Skeletal muscle cell (primary cell): Measurements from ENCODE around the gene HOXA1.

Source experiments
- DNase-seq: peaks from one replicate; pipeline ENCODE4 v3.0.0-alpha.2; 2010; ENCODE audit warnings: low read depth
- H3K4me3 ChIP-seq: 2 replicates; pipeline ENCODE4 v1.5.1; 2011; ENCODE audit warnings: low read depth, mild to moderate bottlenecking, control low read depth, low read length, moderate library complexity

Gene HOXA1

DNA sequence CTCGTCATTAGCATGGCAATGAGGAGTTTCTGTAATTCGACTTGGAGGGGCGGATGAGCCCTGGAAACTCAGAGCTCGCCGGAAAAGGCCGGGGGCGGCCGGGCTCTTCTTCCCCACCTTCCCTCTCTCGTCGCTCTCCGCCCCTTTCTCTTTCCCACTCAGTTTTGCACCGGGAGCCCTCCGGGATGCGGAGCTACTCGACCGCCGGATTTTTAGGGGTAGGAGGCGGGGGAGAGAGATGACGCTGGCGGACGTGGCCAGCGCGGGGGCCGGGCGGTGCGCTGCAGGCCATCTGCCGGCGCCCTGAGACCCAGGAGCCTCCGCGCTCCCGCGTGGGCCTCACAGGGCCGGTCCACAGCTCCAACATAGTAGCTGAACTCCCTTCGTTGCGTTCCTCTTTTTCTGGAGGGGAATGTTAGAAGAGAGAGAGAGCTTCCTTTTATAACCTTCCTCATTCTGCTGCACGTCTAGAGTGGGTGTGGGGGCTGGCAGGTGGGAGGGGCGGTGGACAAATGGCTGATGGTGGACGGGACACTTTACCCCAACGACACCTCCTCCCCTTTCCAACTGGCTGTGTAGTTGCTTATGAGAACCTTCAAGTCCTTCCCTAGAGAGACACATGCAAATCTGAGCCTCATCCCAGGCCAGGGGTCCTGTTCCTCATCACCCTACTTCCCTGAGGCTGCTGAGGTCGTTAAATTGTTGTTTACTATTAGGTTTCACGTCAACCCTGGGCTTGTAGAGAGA is 1.1 kb upstream of the HOXA1 start:
- no peak for DNase-seq
- H3K4me3 ChIP-seq, result peak overlapping the region; percentile 89

DNA sequence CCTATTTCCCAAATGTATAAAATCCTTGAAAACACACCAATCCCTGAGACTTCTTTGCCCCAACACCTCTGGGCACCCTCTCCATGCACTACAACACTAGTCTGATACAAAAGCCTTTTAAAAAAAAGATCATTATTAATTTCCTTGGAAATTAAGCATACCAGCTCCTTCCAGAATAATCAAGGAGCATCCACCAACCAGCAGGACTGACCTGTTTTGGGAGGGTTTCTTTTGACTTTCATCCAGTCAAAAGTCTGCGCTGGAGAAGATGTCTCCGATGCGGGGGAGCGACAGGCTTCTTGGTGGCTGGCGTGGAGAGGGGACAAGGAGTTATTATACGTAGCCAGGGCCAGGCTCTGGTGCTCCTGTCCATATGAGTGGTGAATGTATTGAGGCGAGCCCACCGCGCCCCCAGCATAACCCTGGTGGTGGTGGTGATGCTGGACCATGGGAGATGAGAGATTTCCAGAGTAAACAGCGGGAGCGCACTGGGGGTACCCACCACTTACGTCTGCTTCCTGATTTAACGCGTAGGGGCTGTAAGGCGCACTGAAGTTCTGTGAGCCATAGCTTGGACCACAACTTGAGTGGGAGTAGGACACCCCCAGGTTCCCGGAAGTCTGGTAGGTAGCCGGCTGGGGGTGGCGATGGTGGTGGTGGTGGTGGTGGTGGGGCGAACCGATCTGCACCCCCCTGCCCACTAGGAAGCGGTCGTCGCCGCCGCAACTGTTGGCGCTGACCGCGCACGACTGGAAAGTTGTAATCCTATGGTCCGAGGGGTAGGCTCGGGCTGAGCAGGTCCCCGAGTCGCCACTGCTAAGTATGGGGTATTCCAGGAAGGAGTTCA is 527 bp downstream of the HOXA1 start:
- DNase-seq, result no peak
- peak overlapping the region; percentile 89 for H3K4me3 ChIP-seq

DNA sequence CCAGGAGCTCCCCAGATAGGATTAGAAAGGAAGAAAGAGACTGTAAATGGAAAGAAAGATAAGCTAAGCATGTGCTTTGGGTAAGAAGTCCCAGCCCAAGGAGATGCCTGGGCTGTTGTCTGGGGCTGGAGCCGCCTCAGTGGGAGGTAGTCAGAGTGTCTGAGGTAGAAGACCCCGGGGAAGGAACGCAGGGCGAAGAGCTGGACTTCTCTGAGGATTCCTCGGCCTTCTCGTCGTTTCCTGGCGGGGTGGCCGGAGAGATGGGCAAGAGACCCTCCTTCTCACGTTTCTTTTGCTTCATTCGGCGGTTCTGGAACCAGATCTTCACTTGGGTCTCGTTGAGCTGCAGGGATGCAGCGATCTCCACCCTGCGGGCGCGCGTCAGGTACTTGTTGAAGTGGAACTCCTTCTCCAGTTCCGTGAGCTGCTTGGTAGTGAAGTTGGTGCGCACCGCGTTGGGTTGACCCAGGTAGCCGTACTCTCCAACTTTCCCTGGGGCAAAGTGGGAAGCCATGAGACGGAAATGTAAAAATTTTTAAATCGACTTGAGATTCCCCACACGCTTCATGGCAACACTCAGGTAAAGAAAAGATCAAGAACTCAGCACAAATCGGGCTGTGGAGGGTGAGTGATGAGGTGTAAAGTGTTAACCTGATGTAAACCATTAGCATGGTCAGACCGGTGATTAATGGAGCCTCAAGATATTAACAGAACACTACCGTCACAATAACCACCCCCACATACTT is 1.3 kb downstream of the HOXA1 start:
- no peak for DNase-seq
- peak overlapping the region; percentile 89 for H3K4me3 ChIP-seq

DNA sequence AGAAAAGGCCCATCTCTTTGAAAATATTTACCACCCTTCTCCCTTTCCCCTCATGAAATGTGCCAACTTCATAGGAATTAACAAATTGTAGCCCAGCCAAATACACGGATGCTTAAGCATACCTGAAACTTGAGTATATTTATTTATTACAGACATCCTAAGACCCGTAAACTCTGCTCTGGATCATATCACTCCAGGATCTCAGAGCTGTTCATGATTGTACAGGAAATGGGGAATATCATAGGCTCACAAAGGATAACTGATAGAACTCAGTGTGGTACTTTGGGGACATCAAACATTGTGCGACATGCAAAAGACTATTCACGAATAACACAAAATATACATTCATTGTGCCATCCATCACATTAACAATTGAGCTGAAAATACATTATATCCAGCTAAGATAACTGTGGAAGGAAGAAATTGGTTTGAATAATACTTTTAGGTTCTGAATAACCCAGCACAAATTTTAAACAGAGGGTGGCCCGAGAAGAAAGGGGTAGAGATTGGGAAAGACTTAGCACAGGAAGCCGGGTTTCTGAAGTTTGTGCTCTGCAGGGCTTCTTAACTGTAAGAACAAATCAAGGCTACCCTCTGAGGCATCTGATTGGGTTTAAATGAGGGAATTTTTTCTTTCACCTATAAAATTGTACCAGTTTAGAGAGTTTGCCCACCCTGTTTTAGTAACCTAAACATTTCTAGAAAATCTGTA is 2.5 kb downstream of the HOXA1 start:
- DNase-seq, result no peak
- no peak overlapping the region for H3K4me3 ChIP-seq

DNA sequence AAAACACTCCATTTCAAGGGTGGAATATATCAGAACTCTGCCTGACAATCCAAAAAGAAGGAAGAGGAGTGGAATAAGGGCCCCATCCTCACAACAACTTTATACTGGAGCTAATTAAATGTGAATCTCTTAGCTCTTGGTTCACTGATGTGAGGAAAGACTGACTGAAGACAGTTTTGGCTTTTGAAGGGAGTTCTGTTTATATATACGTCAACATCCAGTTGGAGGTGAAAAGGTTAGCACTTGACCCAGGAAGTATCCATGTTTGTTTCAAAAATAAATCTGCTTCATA is 3.0 kb downstream of the HOXA1 start:
- no peak for DNase-seq
- no peak overlapping the region for H3K4me3 ChIP-seq

DNA sequence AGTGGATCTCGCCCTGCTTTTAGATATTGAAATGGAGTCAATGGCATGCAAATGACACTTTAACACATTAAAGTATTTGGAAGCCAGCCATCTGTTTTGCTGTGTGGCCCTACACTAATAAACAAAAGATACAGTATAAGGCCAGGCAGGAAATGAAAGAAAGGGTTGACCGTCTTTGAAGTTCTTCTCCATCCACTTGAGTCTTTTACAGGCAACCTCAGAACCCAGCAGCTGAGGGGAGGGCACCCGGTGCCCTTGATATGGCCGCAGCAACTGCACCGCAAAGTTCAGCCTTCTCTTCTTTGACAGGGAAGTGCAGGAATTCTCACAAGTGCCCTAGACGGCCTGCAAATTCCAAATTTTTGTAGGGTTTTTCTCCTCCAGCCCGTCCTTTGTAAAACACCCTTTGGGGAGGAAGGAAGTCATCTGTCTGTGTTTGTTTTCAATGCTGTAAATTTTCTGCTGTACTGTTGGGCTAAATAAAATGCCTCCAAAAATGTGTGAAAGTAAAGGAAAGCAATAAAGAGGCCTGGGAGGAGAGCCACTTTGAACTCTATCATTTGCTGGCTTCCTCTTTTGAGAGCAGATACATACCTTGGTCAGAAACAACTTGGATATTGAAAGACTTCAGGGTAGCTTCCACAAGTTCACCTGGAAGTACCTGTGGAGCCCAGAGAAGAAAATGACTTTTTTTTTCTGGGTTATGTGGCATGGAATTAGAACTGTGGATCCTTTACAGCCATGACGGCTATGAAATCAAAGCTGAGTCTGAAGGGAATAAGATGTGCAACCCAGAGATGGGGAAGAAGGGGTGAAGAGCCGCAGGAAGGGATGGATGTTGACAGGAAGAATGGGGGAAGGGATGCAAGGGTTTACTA is 3.6 kb downstream of the HOXA1 start:
- H3K4me3 ChIP-seq, result no peak overlapping the region

DNA sequence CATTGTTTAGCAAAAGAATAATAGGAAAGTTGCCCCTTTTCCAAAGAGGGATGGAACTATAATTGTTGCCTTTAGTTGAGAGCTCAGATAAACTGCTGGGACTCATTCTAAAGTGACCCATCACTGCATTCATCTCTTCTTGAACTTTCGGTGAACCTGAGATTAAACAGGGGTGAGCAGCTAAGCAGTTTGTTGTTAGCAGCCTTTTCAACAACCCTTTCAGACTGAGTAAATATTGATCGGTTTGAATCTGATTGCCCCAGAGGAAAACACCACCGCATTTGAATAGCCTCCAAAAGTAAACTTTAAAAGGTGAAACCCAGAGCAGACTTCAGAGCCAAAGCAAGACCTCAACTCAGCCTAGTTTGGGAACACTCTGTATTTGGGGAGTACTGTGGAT is 4.7 kb downstream of the HOXA1 start:
- no peak overlapping the region for H3K4me3 ChIP-seq
- DNase-seq, result no peak

More for the DNA sequence above, 3.6 kb downstream of the HOXA1 start:
- no peak for DNase-seq

DNA sequence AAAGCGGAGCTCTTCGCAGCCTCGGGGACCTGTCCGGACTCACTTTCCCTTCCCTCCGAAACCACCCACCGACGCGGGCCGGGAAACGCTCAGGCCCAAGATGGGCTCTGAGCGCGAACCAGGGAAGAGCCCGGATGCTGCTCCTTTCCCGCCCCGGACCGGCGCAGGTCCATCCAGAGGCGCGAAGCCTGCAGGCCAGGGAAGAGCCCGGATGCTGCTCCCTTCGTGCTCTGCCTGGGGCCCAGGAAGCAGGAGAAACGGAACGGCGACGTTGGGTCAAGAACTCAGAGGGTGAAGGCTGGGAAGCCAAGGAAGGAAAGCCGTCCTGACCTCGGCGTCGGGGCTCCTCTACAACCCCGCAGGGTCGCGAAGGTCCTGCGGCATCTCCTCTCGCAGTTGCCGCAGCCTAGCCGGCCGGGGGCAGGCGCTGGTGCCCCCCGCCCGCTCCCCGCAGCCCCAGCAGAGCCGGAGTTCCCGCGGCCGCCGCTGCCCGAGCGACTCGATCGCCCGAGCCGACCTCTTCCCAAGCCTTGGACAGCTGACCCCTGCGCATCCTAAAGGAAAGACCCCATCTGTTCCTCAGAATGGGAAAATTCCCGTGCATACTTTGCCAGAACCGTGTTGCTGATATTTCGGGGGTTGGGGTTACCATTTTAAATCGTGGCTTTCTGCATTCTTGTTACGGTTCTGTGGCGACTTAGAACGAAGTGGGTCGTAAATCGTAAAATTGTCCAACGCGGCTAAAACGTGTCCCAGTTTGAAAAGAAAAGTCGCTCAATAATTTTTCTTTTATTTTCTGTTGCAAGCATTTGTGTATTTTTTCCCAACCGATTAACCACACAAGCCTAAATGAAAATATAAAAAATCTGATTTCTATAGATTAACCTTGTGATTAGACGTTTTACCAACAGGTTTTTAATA is 7.5 kb downstream of the HOXA1 start:
- no peak for DNase-seq
- peak overlapping the region; percentile 13 for H3K4me3 ChIP-seq

DNA sequence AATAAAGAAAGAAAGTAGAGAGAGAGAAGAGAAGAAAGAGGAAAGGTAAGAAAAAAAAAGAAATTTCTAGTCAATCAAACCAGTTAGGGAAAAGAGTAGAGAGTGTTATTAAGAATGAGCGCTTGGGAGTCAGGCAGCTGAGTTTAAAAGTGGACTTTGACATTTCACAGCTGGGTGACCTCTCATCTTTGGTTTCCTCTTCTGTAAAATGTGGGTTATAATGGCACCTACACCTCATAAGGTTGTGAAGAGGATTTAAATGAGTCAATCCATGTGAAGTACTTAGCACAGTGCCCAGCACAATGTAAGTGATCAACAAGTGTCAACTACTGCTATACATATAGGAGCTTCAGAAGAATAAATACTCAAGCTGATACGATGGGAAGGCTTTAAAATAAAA is 12.2 kb downstream of the HOXA1 start:
- no peak overlapping the region for H3K4me3 ChIP-seq
- DNase-seq, result no peak

DNA sequence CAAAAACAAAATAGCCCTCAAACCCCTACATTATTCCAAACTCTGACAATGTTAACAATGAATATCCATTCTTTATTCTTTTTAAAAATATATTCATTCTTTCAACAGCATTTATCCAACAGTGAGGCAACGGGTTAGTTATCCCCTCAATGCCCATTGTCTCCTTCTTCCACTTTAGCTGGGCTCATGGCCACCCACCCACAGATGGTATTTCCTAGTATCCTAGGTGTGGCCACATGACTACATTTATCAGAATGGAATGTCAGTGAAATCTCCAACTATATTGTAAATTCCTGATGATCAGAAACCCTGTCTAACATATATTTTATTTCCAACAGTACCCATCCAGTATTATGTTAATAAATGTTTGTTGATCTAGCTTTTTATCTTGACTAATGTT is 13.6 kb downstream of the HOXA1 start:
- no peak for DNase-seq
- H3K4me3 ChIP-seq, result no peak overlapping the region

DNA sequence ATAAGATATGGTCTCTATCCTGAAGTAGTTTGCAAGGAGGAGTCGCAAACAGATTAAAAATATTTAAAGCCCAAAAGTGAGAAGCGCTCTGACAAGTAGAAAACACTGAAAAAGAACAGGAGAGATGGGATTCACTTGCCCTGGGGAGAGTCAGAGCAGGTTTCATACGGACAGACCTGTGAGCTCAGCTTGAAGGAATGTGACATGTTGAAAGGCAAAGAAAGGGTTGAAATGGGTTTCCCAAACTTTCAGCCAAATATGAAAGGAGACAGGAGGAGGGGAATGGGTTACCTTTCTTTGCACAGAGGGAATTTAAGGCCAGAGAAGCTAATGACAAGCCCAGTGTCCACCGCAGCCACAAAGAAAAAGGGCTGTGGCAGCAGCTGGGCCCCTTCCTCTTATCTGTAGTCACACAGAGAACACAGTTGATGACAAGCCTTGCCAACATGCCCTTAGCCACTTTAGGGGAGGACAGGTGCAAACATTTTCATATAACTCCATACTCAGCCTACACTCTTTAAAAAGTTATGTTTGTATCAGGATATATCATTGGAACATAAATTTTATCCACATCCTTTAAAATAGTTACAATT is 14.9 kb downstream of the HOXA1 start:
- no peak for DNase-seq
- no peak overlapping the region for H3K4me3 ChIP-seq

DNA sequence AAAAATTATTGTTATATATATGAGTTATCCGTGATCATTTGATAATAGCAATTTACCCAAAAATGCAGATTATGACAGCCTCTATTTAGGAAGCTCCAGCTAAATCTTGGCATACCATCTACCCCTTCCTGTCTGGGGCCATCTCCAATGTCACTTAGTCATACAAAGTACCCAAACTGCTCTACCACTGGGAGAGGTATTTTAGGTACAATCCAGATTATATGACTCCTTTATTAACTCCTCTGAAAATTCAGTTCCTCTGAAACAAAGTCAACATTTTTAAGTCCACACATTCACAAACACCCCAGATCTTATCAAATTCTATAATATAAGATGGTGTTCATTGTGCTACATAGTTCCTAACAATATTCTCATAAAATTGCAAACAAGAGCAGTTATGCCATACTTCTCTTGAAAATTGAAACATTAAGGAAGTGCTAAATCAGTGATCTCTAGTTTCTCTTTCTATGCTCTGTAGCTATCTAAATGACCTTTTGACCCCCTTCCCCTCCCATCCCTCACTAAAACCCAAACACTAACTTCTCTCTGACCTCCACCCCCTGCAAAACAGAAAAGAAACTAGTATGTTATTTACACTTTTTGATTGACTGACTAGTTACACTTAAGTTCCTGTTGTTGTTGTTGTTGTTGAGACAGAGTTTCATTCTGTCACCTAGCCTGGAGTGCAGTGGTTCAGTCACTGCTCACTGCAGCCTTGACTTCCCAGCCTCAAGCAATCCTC is 16.4 kb downstream of the HOXA1 start:
- DNase-seq, result no peak
- no peak overlapping the region for H3K4me3 ChIP-seq

DNA sequence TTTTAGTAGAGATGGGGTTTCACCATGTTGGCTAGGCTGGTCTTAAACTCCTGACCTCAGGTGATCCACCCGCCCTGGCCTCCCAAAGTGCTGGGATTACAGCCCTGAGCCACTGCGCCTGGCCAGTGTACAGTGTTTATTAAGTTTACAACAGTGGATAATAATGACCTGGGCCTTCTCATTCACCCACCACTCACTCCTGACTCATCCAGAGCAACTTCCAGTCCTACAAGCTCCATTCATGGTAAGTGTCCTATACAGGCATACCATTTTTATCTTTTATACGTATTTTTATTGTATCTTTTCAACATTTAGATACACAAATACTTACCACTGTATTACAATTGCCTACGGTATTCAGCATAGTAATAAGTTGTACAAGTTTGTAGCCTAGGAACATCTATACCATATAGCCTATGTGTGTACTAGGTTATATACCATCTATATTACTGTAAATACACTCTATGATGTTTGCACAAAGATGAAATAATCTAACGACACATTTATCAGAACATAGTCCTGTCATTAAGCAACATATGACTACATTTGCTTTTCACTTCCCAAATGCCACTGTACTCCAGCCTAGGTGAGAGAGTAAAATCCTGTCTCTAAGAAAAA is 17.1 kb downstream of the HOXA1 start:
- DNase-seq, result no peak
- H3K4me3 ChIP-seq, result no peak overlapping the region

DNA sequence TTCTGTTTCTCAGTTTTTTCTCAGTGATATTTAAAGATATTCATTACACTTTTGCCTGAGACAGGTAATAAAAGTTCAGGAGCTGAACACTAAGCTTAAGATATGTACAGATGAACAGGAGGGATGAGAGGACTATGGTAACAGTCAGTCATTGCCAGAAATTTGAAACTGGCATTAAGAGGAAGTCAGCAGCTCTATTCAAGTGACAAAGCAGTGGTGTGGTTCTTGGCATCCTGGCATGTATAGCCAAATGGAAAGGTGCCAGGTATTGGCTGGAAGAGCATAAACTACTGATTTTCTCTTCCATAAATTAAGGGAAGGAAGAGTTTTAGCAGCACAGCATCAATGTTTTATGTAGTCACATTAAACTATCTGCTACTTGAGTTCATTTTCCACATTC is 22.7 kb downstream of the HOXA1 start:
- DNase-seq, result no peak
- no peak overlapping the region for H3K4me3 ChIP-seq

DNA sequence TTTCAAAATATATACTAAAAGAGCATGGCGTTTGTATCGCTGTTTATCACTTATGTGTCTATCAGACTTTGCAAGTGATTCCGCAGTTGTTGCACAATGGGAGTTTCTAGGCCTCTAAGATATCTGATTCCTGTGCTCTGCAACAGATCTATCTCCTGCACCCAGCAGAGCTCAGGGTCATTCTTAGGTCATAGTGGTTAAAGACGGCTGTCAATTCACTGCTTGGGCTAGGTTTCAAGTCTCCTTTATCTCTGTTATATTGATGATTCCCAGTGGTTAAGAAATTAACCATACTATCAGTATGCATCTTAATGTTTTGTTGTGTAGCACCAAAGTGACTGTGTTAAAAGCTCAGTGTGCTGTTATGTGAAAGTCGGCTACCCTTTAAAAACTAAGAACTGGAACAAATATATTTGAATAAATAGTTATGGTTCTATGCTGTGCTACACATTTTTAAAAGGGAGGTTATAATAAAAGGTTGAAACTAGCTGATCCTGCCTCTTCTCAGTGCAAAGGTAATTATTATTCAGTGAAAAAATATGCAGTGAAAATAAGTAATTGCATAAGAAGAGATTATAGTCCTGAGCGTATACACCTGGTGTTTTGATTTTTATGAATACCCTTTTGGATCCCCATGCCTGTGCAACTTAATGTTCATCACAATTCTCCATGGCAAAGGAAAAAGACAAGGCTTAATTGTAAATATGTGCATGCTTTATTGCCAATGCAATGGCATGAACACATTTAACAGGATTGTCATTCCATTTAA is 24.0 kb downstream of the HOXA1 start:
- no peak for DNase-seq
- no peak overlapping the region for H3K4me3 ChIP-seq

DNA sequence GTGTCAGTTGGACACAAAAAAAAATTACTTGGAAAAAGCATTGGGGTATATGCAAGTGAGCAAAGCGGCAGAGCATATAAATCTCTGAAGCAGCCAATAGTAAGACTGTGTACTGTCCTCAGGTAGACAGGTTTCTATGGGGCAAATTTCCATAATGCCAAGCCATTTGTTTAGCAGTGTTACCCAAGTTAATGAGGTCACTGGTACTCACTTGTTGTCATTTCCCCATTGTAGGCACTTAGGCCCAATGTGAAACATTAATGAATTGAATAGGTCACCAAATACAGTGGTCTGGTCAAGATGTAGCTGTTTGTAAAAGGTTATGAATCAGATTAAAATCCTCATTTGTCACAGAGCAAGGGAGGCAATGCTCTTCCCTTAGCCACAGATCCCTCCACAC is 27.5 kb downstream of the HOXA1 start:
- DNase-seq, result no peak
- no peak overlapping the region for H3K4me3 ChIP-seq
